GM12874 (cell line): Measurements from ENCODE around the gene CDHR3.

Experiments used
- CTCF ChIP-seq: IDR thresholded peaks from 2 replicates; pipeline ENCODE4 v1.5.1; 2011; ENCODE audit warnings: low read depth, mild to moderate bottlenecking, control low read depth, low read length, moderate library complexity; ENCODE audit not compliant: insufficient read depth

CDHR3 gene

GRCh38 chr7:106001196-106001595 is 38.1 kb downstream of the CDHR3 start:
- no peak for TF ChIP-seq CTCF

- TF ChIP-seq CTCF = no peak
These were observed 38.8 kb downstream of the CDHR3 start for GRCh38 chr7:106001886-106002285.

GRCh38 chr7:106003525-106004064 is 40.5 kb downstream of the CDHR3 start:
- TF ChIP-seq CTCF = no peak

- no peak for TF ChIP-seq CTCF
These were observed 43.8 kb downstream of the CDHR3 start for GRCh38 chr7:106006906-106007305.

GRCh38 chr7:106009503-106010226 is 46.6 kb downstream of the CDHR3 start:
- peak; percentile 97 for TF ChIP-seq CTCF

GRCh38 chr7:106010331-106010730 is 47.3 kb downstream of the CDHR3 start:
- TF ChIP-seq CTCF = no peak

GRCh38 chr7:106010866-106011265 is 47.8 kb downstream of the CDHR3 start:
- TF ChIP-seq CTCF = no peak
